DND-41 (cell line): ENCODE data around the gene MAN1A1.

Experiments used
- CTCF ChIP-seq: IDR thresholded peaks from 2 replicates; pipeline ENCODE4 v1.5.1; 2012; ENCODE audit warnings: borderline replicate concordance, low read length, moderate library complexity, mild to moderate bottlenecking; ENCODE audit not compliant: poor library complexity, severe bottlenecking; ENCODE audit errors: extremely low read depth
- EZH2 ChIP-seq: IDR thresholded peaks from 3 replicates; pipeline ENCODE4 v1.6.1; 2012; ENCODE audit warnings: borderline replicate concordance, low read depth, mild to moderate bottlenecking, moderate library complexity, low read length, inconsistent platforms; ENCODE audit not compliant: severe bottlenecking

GRCh38 chr6:119368921-119369320, 19.4 kb upstream of the MAN1A1 start:
- no peak for TF ChIP-seq CTCF
- TF ChIP-seq EZH2: no peak
